HG03442 (cell line): ENCODE measurements around the gene STXBP1.
A peak's percentile ranks its signal among the peaks of the same experiment; 100 is the strongest.

Source experiments
- ATAC-seq: cut with Tn5 transposase; IDR thresholded peaks from one replicate; pipeline ENCODE4 v1.9.1; 2021; ENCODE audit warnings: mild to moderate bottlenecking, moderate library complexity; ENCODE audit not compliant: unreplicated experiment

STXBP1 gene

GRCh38 chr9:127730262-127730661 is 118.2 kb downstream of the STXBP1 start:
- ATAC-seq = no peak

- no peak for ATAC-seq
Measured at GRCh38 chr9:127730799-127731410, 118.8 kb downstream of the STXBP1 start.

GRCh38 chr9:127731938-127732337 is 119.9 kb downstream of the STXBP1 start:
- ATAC-seq = no peak

- ATAC-seq = no peak
Measured at GRCh38 chr9:127732444-127732843, 120.4 kb downstream of the STXBP1 start.

- no peak for ATAC-seq
Measured at GRCh38 chr9:127733614-127734013, 121.5 kb downstream of the STXBP1 start.

- ATAC-seq = no peak
Measured at GRCh38 chr9:127734247-127734746, 122.2 kb downstream of the STXBP1 start.

- ATAC-seq = peak; percentile 88
Measured at GRCh38 chr9:127734747-127735529, 122.9 kb downstream of the STXBP1 start, which contains the start of gene TOR2A. TOR2A (minus strand) TSS chr9:127735294; CDS start chr9:127735270, 24 bp downstream.

DNA sequence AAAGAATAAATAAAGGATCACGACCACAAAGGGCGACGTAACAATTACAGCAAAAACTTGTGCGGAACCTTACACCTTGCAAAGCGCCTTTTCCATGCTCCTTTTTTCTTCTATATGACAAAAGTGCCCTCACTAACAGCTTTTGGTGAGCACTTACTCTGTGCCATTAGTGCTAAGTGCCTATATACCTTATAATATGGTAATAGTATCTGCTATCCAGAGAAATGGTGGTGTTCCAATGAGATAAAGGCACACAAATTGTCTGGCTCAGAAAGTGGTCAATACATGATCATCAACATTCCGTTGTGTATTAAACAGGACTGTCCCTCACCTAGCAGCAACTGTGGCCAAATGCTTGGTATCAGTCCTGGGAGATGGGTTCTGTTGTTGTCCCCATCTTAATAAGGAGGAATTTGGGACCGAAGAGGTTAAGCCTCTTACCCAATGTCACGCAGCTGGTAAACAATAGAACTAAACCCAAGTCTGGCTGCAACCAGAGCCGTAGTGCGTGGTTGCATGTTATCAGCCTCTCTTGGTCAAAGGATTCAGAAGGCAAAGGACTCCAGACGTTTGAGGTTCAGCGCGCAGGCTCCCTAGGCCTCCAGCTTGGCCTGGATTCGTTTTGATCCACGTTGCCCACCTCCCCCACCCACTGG is 123.6 kb downstream of the STXBP1 start:
- ATAC-seq = no peak

DNA sequence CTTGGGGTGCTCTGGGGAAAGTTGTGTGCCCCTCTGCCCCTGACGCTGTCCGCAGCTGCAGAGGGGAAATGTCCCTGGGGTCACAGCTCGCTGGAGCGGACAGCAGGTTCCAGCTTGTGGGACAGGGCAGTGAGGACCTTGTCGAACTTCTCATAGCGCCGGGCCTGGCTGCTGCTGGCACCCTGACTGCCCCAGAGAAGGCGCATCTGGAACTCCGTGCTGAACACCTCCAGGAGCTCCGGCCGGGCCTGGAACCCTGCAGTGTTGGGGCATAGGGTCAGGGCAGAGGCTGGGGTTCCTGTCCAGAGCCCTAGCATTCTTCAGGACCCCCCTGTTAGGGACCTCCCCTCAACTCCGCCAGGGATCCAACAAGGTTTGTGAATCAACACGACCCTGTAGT is 126.6 kb downstream of the STXBP1 start:
- no peak for ATAC-seq

- no peak for ATAC-seq
Measured at GRCh38 chr9:127739614-127740330, 127.7 kb downstream of the STXBP1 start.

GRCh38 chr9:127741831-127742434 is 129.9 kb downstream of the STXBP1 start:
- no peak for ATAC-seq
